HG03097 (cell line): ENCODE measurements around the gene EIF4EBP2.

Source experiments
- ATAC-seq: cut with Tn5 transposase; IDR thresholded peaks from one replicate; pipeline ENCODE4 v1.9.1; 2021; ENCODE audit not compliant: unreplicated experiment, low FRiP score

Gene EIF4EBP2, protein sequence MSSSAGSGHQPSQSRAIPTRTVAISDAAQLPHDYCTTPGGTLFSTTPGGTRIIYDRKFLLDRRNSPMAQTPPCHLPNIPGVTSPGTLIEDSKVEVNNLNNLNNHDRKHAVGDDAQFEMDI

DNA sequence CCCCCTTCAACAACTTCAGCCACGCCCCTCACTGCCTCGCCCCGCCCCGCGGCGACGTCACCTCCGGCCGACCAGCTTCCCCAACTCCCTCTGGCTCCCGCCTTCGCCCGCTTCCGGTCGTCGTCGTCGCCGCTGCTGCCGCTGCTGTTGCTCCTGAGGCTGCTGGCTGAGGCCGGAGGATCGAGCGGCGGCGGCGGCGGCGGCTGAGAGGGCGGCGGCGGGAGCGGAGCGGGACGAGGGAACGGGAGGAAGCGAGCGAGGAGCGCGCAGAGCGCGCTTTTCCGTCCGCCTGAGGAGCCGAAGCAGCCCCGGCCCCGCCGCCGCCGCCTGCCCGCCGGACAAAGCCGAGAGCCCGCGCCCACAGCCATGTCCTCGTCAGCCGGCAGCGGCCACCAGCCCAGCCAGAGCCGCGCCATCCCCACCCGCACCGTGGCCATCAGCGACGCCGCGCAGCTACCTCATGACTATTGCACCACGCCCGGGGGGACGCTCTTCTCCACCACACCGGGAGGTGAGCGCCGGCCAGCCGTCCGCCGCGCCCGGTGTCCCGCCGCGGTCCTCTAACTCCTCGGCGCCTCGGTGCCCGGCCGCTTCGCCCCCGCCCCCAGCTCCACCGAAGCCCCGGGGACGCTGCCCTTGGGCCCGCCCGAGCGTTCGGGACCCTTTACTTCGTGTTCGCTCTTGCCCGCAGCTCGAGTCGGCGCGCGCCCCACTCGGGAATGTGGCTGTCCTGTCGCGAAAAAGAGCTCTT is at the start of gene EIF4EBP2:
EIF4EBP2 (plus strand) TSS at position 110 of the 751 bp plus-strand sequence; CDS start at position 367, 257 bp downstream.
- ATAC-seq, result peak; percentile 87

DNA sequence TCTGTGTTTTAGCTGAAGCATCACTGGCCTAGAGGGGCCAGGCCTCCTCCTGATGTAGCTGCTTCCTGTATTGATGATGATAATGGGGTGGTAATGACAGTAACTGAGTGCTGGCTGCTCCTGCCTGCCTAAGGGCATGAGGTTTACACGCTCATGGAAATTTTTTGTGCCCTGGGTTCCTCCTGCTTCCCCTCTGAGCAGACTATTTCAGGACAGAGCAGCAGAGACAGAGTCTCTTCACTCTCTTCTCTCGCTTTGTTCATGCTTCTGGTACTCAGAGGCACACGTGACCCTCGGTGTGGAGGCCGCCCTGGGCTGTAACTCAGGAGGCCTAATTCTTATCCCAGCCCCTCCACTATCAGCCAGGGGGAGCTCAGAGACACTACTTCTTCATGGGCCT is 49.4 kb upstream of the EIF4EBP2 start:
- ATAC-seq, result no peak

DNA sequence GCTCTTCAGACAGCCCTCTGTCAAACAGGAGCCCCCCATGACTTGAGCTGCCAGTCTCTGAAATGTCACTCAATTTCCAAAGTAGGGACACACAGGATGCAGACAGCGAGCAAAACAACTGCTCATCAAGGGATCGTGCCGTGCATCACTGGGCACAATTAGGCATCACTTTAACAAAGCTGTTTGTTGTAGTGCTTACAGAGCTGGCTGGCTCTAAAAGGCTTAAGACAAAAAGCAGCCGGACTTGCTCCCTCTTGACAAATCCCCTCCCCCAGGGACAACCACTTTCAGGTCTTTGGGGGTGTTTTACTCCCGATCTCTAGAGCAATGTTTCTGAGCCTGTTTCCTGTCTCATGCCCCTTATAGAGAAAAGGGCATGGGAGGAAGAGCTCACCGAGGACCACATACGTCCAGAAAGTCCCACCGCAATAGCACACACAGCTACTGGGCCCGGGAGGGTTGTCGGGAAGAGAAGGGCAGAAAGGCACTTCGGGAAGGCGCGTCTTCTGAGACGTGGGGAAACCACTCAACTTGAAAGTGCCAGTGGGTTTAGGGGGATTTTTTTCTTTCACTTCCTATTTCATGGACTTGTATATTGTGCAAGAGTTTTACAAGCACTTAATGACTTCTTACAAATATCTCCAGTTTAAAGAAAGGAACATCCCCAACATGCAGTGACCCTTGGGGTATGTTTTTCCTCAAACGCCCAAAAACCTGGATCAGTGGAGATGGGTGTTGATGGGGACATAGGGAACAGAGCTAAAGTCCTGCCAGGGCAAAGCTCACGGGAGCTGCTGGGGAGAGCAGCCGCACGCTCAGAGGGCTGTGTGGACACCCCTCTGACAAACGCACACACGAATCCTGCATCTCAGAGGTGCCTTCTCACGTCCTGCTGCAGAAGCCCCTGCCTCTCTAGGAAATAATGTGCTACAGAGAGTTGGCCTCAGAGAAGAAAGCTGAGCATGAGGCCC is 48.6 kb upstream of the EIF4EBP2 start:
- peak; percentile 46 for ATAC-seq

DNA sequence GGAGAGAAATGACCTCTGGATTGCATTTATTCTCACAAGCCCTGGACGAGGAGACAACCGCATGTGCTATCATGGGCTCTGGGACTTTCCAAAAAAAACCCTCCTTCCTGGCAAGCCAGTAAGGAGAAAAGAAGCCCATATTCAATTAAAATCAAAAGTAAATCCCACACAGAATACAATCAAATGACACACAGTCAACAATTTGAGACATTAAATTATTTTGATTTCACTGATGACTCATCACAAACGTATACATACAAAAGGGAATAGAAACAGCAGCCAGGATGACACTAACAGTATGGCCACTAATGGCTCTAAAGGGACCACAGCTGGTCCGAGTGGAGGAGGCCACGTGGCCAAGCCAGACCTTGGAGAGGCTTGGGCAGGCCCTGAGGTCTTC is 46.4 kb upstream of the EIF4EBP2 start:
- ATAC-seq, result no peak

DNA sequence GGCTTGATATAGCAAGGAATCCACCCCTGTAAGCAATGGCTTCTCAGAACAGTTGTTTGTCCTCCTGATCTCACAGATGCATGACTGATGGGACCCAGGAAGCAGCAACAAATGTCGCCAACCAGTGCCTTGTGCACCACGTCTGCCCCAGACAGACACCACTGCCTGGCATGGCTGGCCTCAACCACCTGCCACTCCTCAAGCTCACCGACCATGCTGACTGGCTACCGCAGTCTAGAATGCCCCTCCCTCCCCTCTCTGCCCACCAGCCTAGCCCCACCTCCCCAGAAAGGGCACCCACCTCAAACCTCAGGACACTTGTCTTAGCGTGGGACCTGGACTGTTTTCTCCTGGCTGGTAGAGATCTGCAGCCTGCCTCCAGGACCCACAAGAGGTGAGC is 45.5 kb upstream of the EIF4EBP2 start:
- ATAC-seq, result no peak

DNA sequence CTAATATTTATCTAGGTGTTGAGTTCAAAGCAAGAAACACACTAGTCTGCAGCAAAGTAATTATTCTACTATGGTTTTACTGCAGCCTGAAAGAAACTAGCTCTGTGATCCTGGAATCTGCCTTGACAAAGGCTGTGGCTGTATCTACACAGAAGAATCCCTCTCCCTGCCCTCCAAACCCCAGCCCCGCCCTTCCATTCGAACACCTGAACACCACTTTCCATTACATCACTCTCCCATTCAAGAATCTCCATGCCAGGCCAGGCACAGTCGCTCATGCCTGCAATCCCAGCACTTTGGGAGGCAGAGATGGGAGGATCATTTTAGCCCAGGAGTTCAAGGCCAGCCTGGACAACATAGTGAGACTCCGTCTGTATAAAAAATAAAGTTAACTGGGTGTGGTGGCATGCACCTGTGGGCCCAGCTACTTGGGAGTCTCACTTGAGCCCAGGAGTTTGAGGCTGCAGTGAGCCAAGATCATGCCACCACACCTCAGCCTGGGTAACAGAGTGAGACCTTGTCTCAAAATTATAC is 44.9 kb upstream of the EIF4EBP2 start:
- ATAC-seq, result no peak

DNA sequence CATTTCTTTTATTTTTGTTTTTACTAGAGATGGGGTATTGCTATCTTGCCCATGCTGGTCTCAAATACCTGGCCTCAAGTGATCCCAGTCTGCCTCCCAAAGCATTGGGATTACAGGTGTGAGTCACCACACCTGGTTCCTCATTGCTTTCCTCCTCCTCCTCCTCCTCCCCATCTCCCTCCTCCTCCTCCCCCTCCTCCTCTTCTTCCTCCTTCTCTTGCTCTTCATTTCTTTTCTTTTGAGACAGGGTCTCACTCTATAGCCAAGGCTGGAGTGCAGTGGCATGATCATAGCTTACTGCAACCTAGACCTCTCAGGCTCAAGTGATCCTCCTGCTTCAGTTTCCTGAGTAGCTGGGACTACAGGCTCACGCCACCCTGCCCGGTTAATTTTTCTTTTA is 43.7 kb upstream of the EIF4EBP2 start:
- ATAC-seq, result no peak

DNA sequence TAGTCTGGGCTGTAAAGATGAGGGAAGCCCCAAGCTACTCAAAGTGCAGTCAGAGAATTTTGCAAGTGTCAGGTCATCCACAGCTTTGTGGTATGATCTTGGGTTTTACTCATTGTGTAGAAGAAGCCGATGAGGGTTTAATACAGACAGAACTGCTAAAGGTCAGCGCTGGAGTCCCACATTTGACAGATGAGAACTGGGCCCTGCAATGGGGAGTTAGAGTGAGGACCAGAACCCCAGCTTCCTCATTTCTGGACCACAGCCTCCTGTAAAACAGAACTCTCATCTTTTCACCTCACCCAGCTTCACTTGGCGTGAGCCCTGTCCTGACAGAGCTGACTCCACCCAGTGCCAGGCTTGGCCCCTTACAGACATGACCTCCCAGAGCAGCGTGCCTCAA is 41.6 kb upstream of the EIF4EBP2 start:
- no peak for ATAC-seq

DNA sequence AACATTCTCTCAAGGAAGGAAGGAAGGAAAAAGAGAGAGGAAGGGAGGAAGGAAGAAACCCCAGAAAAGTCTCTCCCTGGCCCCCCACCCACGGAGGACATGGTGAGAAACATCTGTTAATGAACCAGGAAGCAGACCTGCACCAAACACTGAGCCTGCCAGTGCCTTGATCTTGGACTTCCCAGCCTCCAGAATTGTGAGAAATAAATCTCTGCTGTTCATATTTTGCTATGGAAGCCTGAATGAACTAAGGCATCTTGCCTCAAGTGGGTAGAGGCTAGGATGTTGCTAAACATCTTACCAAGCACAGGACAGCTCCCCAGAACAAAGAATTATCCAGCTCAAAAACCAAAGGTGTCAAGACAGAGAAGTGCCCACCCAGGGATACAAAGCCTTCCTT is 40.7 kb upstream of the EIF4EBP2 start:
- ATAC-seq, result no peak

DNA sequence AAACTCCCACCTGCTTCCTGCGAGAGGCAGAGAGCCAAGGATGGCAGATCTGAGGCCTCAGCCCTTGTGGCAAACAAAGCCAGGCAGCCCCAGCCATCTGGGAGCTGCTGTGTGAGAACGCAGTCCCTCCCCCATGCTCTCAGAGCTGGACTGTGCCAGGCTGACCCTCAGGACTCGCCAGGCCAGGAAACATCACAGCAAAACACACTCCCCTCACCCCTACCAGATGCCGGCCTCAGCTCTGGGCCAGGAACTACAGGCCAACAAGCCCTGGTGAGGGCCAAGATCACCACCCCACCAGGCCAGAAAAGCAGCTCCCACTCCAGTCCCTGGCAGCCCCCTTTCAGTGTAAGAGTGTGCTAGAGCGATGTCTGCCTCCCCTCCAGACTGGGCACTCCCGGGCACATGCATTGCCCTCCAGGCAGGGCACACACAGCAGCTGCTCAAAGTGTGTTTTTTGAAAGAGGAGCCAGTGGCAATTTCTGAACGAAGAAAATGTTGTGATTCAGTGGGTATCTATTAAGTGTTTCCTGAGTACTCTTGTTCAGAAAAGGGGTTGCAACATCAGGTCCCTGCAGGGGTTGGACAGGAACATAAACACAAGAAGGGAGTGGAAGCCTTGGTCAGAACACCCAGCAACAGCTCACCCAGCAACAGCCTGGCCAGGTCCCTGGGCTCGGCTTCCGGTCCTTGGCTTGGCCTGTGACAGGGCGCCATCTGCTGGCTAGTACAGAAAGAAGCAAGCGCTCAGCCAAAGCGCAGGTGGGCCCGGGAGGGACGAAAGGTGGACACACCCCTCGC is 39.8 kb upstream of the EIF4EBP2 start:
- ATAC-seq, result peak; percentile 69

DNA sequence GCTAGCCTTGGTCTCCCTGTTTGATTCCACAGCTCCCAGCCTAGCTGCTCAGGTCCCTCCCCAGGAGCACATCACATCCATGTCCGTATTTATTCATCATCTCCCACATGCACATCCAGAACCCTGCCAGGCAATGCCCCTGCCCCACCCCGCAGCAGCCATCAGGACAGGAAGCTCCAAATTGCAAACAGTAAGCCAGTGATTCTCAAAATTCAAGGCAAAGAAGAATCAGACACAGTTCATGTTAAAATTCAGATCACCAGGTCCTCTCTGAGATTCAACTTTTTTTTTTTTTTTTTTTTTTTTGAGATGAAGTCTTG is 39.2 kb upstream of the EIF4EBP2 start:
- no peak for ATAC-seq

DNA sequence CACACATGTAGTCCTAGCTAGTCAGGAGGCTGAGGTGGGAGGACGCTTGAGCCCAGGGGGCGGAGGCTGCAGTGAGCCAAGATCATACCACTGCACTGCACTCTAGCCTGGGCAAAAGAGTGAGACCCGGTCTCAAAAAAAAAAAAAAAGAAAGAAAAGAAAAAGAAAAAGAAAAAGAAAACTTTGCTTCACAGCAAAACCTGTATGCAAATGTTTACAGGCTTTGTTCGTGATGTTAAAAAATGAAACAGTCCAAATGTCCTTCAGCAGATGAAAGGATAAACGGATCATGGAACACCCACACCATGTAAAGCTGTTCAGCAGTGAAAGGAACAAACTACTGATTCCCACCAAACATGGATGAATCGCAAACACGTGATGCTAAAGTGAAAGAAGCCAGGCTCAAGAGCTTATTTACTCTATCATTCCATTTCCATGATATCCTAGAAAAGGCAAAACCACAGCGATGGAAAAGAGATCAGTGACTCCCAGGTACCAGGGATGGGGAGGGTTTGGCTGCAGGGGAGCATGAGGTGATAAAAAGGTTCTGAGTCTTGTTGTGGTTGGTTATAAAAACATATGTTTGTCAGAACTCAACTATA is 36.6 kb upstream of the EIF4EBP2 start:
- ATAC-seq, result no peak

DNA sequence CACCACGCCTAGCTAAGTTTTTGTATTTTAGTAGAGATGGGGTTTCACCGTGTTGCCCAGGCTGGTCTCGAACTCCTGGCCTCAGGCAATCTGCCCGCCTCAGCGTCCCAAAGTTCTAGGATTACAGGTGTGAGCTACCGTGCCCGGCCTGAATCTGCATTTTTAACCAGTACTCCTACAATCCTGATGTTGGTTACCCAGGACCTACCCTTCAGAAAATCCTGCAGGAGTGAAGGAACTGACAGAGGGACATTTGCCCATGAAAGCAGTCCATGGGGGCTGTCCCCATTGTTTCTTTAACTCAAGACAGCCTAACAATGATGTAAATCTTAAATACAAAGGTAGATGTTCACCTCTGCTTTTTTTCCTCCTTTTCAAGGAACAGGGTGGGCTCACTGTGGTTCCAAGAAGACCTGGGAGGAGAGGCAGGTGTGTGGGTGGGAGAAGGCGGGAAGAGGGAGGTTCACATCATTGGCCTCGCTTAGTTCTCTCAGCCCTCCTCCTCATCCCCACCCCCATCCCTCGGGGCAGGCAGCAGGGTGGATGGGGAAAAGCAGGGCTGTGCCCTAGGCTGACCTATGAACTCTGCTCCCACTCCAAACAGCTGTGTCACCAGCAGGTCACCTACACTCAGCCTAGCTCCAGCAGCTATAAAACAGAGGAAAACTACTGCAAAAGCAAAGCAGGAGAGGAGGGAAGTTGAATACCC is 35.0 kb upstream of the EIF4EBP2 start:
- no peak for ATAC-seq

DNA sequence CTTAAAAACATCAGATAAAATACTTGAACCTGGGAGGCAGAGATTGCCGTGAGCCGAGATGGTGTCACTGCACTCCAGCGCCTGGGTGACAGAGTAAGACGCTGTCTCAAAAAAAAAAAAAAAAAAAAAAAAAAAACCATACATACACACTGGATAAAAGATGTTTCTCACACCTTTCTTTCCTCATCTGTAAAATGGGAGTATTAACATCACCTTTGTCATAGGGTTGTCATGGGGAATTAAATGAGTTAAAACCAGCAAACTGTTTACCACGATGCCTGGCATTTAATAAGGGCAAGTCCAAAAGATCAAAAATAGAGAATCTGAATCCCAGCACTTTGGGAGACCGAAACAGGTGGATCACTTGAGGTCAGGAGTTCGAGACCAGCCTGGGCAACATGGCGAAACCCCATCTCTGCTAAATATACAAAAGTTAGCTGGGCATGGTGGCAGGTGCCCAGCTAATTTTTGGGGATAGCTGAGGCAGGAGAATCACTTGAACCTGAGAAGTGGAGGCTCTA is 34.4 kb upstream of the EIF4EBP2 start:
- ATAC-seq, result no peak

DNA sequence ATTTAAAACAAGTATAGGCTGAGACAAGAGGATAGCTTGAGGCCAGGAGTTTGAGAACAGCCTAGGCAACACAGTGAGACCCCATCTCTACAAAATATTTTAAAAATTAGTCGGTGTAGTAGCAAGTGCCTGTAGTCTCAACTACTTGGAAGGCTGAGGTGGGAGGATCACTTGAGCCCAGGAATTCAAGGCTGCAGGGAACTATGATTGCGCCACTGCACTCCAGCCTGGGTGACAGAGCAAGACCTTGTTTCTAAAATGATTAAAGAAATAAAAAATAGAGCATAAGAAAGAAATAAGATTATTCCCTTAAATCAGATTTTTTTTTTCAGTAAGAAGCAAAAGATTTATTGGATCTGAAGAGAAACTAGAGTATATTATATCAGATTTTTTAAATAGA is 33.2 kb upstream of the EIF4EBP2 start:
- ATAC-seq, result no peak

DNA sequence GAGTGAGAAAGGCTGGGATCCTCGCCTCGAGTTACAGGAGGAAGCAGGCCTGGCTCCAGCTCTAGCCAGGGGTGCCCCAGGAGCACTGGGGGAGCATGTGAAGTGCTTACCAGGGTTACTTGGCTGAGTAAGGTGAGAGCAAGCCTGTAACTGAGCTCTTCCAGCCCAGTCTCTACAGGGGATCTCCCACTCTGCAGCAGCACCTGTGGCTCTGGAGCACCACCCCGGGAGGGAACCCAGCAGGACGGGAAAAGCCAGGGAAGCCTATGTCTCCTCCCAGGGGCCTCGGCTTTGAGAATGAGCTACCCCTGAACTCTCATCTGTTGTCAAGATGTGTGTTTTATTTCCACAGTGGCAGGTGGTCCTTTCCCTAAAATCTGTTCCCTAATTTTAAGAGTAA is 32.1 kb upstream of the EIF4EBP2 start:
- no peak for ATAC-seq

DNA sequence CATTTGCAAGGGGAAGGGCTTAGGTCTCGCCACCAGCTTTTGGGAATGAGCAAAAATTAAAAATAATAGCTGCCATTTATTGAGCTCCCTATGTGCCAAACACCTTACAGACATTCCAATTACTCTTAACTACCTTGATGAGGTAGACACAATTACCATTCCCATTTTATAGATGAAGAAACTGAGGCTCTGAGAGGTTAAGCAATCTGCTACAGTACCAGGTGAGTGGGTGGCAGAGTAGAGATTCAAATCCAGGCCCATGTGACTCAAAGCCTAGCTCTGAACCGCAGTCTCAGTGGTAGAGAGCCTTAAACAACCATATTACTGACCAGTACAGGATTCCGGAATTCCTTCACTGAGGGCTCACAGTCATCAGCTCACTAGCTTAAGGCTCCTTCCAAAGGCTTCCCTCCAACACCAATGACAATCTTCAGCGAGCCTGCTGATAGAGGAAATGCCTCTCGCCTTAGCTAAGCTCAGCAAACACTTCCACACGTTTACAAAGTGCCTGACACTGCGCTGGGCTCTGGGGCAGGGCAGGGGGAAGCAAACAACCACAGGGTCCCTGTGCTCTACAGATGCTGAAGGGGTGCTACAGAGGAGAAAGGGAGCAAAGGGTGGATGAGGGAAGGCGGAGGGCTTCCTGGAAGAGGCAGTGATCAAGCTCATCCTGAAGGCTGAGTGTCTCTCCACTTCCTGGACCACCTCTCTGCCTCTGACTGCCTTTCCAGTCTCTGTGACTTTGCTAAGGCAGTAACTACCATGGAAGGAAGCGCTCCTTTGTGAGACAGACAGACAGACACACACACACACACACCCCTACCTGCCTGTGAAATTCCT is 28.9 kb upstream of the EIF4EBP2 start:
- no peak for ATAC-seq
